ENCODE data around the gene LMBRD1. TPM values are rescaled to one million over a fixed set of nuclear protein-coding genes. Genes with fewer than 3 reads are reported as not detected.

Gene LMBRD1
- total RNA-seq, 4 donors from 2014 or later, result 35.5 to 89.8 (median 70.7) TPM

GRCh38 chr6:69763763-69764162 lies 33.0 kb downstream of the LMBRD1 start:
- H3K27ac ChIP-seq, result no peak overlapping the region
- TF ChIP-seq POLR2A (IDR thresholded peaks at IDR 0.05) (no peak), POLR2AphosphoS5 (IDR thresholded peaks at IDR 0.05) (no peak), CTCF (IDR thresholded peaks at IDR 0.05) (no peak), EP300 (IDR thresholded peaks at IDR 0.05; ENCODE audit: low read depth) (no peak)
- no peak overlapping the region for H3K4me3 ChIP-seq
- in situ Hi-C loops (cut with MboI; ENCODE audit: low pct_ligation_motif_present in 1 of 4, low pct_unique_long_range_greater_than_20kb in 1 of 4, low sequenced_read_pairs in 3 of 4), result no loop called here
- no peaks in the 10 kb centered on the region for H3K27me3 ChIP-seq
- H3K4me1 ChIP-seq, result no peaks in the 10 kb centered on the region
- no peaks in the 10 kb centered on the region for H3K9me3 ChIP-seq
- H3K36me3 ChIP-seq, result no peaks in the 10 kb centered on the region
- WGBS, 2 donors (ENCODE audit: low coverage in 1 of 2), result 94 to 96% methylated on average over 3 of the region's 3 CpGs
- no peak for DNase-seq
- intact Hi-C loops (cut with DNase I; ENCODE audit: low total_unique reads), result no loop called here

GRCh38 chr6:69761853-69762252 lies 35.0 kb downstream of the LMBRD1 start:
- H3K27me3 ChIP-seq, result no peaks in the 10 kb centered on the region
- intact Hi-C loops (cut with DNase I; ENCODE audit: low total_unique reads) (no loop called here), in situ Hi-C loops (cut with MboI; ENCODE audit: low pct_ligation_motif_present in 1 of 4, low pct_unique_long_range_greater_than_20kb in 1 of 4, low sequenced_read_pairs in 3 of 4) (no loop called here)
- no peaks in the 10 kb centered on the region for H3K36me3 ChIP-seq
- no peak for DNase-seq
- no peak overlapping the region for H3K27ac ChIP-seq
- TF ChIP-seq POLR2A (IDR thresholded peaks at IDR 0.05) (no peak), CTCF (IDR thresholded peaks at IDR 0.05) (no peak), POLR2AphosphoS5 (IDR thresholded peaks at IDR 0.05) (no peak), EP300 (IDR thresholded peaks at IDR 0.05; ENCODE audit: low read depth) (no peak)
- no peaks in the 10 kb centered on the region for H3K9me3 ChIP-seq
- 62 to 71% methylated on average over 2 of the region's 2 CpGs for WGBS, 2 donors (ENCODE audit: low coverage in 1 of 2)
- peaks cover 0 to 16% (median 0%) of the 10 kb centered on the region in 4 donors for H3K4me1 ChIP-seq
- H3K4me3 ChIP-seq, result no peak overlapping the region

GRCh38 chr6:69758214-69758613 lies 38.6 kb downstream of the LMBRD1 start:
- in situ Hi-C loops (cut with MboI; ENCODE audit: low pct_ligation_motif_present in 1 of 4, low pct_unique_long_range_greater_than_20kb in 1 of 4, low sequenced_read_pairs in 3 of 4) (no loop called here), intact Hi-C loops (cut with DNase I; ENCODE audit: low total_unique reads) (no loop called here)
- WGBS, 2 donors (ENCODE audit: low coverage in 1 of 2), result 30 to 63% methylated on average over 1 of the region's 1 CpG

GRCh38 chr6:69756907-69757306 lies 39.9 kb downstream of the LMBRD1 start:
- 50 to 63% methylated on average over 1 of the region's 1 CpG for WGBS, 2 donors (ENCODE audit: low coverage in 1 of 2)
- intact Hi-C loops (cut with DNase I; ENCODE audit: low total_unique reads), result no loop called here
- TF ChIP-seq POLR2AphosphoS5 (IDR thresholded peaks at IDR 0.05) (no peak), POLR2A (IDR thresholded peaks at IDR 0.05) (no peak), EP300 (IDR thresholded peaks at IDR 0.05; ENCODE audit: low read depth) (no peak), CTCF (IDR thresholded peaks at IDR 0.05) (no peak)
- Histone ChIP-seq H3K27ac (no peak overlapping the region), H3K36me3 (no peaks in the 10 kb centered on the region), H3K9me3 (no peaks in the 10 kb centered on the region), H3K27me3 (no peaks in the 10 kb centered on the region), H3K4me1 (peaks cover 0 to 29% (median 6%) of the 10 kb centered on the region in 4 donors), H3K4me3 (no peak overlapping the region)
- in situ Hi-C loops (cut with MboI; ENCODE audit: low pct_ligation_motif_present in 1 of 4, low pct_unique_long_range_greater_than_20kb in 1 of 4, low sequenced_read_pairs in 3 of 4), result no loop called here
- no peak for DNase-seq

More at GRCh38 chr6:69758214-69758613, 38.6 kb downstream of the LMBRD1 start:
- no peak overlapping the region for H3K27ac ChIP-seq
- DNase-seq, result no peak
- no peaks in the 10 kb centered on the region for H3K27me3 ChIP-seq
- H3K9me3 ChIP-seq, result no peaks in the 10 kb centered on the region
- no peak overlapping the region for H3K4me3 ChIP-seq
- no peak for TF ChIP-seq EP300 (IDR thresholded peaks at IDR 0.05; ENCODE audit: low read depth)
- TF ChIP-seq POLR2A (IDR thresholded peaks at IDR 0.05), result no peak
- TF ChIP-seq POLR2AphosphoS5 (IDR thresholded peaks at IDR 0.05), result no peak
- no peak for TF ChIP-seq CTCF (IDR thresholded peaks at IDR 0.05)
- peaks cover 0 to 19% (median 0%) of the 10 kb centered on the region in 4 donors for H3K4me1 ChIP-seq
- no peaks in the 10 kb centered on the region for H3K36me3 ChIP-seq

All from transverse colon (tissue), 4 donors.